ENCODE measurements around the gene BYSL.

- TF ChIP-seq CTCF (IDR thresholded peaks at IDR 0.05) (no peak), POLR2A (IDR thresholded peaks at IDR 0.05) (no peak), POLR2AphosphoS5 (IDR thresholded peaks at IDR 0.05) (no peak), EP300 (IDR thresholded peaks at IDR 0.05) (no peak)
Measured at GRCh38 chr6:41939848-41940758, 18.8 kb downstream of the BYSL start.

Data from stomach (tissue), 4 donors.